OCI-LY3 (cell line): ENCODE data around the gene ACO1.

Experiments
- H2AFZ ChIP-seq: fragments of 200-600, 300-600 bp; shearing (Covaris generic); 2 replicates; pipeline ENCODE4 v1.6.0; 2014; ENCODE audit warnings: antibody characterized with exemption, low read depth, low read length
- H3K27ac ChIP-seq: fragments of 200-600, 300-600 bp; sonication (generic); 2 replicates; pipeline ENCODE4 v1.5.1; 2014; ENCODE audit warnings: mild to moderate bottlenecking, low read length, moderate library complexity, mixed read lengths
- H3K27me3 ChIP-seq: fragments of 200-600, 300-600 bp; sonication (generic); 2 replicates; pipeline ENCODE4 v1.6.1; 2014; ENCODE audit warnings: low read depth, low read length, mixed read lengths
- H3K36me3 ChIP-seq: fragments of 200-600, 300-600 bp; sonication (generic); replicated peaks from 2 replicates; pipeline ENCODE3; 2014; ENCODE audit warnings: low read depth, low read length, mixed read lengths
- H3K4me1 ChIP-seq: fragments of 300-600, 200-600 bp; sonication (generic); 2 replicates; pipeline ENCODE4 v1.6.1; 2014; ENCODE audit warnings: low read length, mixed read lengths
- H3K4me2 ChIP-seq: fragments of 200-600, 300-600 bp; sonication (generic); 2 replicates; pipeline ENCODE4 v1.6.1; 2014; ENCODE audit warnings: low read length, mixed read lengths
- H3K4me3 ChIP-seq: fragments of 300-600, 200-600 bp; sonication (generic); 2 replicates; pipeline ENCODE4 v1.5.1; 2014; ENCODE audit warnings: antibody characterized with exemption, mild to moderate bottlenecking, low read length, moderate library complexity
- H3K79me2 ChIP-seq: fragments of 300-600, 200-600 bp; shearing (Covaris generic); 2 replicates; pipeline ENCODE4 v1.6.1; 2014; ENCODE audit warnings: mild to moderate bottlenecking, low read length, mixed read lengths
- H3K9ac ChIP-seq: fragments of 300-600, 200-600 bp; shearing (Covaris generic); 2 replicates; pipeline ENCODE4 v1.6.0; 2014; ENCODE audit warnings: mild to moderate bottlenecking, low read length, moderate library complexity
- H3K9me3 ChIP-seq: fragments of 200-600, 300-600 bp; shearing (Covaris generic); 2 replicates; pipeline ENCODE4 v1.6.1; 2014; ENCODE audit warnings: low read length, mixed read lengths; ENCODE audit not compliant: insufficient read depth
- H4K20me1 ChIP-seq: fragments of 200-600, 300-600 bp; sonication (generic); 2 replicates; pipeline ENCODE4 v1.6.1; 2016; ENCODE audit warnings: low read length, mixed read lengths; ENCODE audit not compliant: insufficient read depth
- EZH2phosphoT487 ChIP-seq: fragments of 200-600 bp; shearing (Covaris generic); IDR thresholded peaks from 2 replicates; pipeline ENCODE4 v1.6.1; 2018; ENCODE audit warnings: antibody characterized with exemption, mixed run types, low read depth
- TF ChIP-seq, protein P1 (sequence below): fragments of 200-600, 300-600 bp; sonication (generic); IDR thresholded peaks from 2 replicates; pipeline ENCODE4 v1.5.1; 2014; ENCODE audit warnings: antibody characterized with exemption, low read length, low read depth

Gene ACO1

DNA sequence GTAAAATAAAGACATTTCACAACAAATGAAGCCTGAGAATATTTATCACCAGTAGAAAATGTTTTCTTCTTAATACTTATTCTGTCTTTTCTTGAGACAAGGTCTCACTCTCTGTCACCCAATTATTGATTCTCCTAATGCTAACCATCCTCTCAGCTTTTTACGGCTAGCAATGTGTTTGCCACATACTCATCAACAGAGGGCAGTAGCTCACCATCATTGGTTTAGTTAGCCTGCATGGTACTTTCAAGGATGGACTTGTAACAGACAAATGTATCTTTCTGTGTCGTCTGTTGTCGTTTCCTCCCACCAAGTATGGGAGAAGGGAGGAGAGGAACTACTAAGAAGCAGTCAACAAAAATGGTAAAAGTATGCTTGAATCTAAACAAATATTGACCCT is 5.9 kb upstream of the ACO1 start:
- H4K20me1 ChIP-seq = no peaks in the 10 kb centered on the region
- peaks cover 36% of the 10 kb centered on the region for H3K27me3 ChIP-seq
- H3K27ac ChIP-seq = no peak overlapping the region
- no peaks in the 10 kb centered on the region for H3K36me3 ChIP-seq
- H2AFZ ChIP-seq = peak overlapping the region; percentile 59; the same call in 1 of the 2 replicates
- TF ChIP-seq, protein P1, sequence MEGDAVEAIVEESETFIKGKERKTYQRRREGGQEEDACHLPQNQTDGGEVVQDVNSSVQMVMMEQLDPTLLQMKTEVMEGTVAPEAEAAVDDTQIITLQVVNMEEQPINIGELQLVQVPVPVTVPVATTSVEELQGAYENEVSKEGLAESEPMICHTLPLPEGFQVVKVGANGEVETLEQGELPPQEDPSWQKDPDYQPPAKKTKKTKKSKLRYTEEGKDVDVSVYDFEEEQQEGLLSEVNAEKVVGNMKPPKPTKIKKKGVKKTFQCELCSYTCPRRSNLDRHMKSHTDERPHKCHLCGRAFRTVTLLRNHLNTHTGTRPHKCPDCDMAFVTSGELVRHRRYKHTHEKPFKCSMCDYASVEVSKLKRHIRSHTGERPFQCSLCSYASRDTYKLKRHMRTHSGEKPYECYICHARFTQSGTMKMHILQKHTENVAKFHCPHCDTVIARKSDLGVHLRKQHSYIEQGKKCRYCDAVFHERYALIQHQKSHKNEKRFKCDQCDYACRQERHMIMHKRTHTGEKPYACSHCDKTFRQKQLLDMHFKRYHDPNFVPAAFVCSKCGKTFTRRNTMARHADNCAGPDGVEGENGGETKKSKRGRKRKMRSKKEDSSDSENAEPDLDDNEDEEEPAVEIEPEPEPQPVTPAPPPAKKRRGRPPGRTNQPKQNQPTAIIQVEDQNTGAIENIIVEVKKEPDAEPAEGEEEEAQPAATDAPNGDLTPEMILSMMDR = peak; percentile 88
- TF ChIP-seq EZH2phosphoT487 = no peak
- H3K9me3 ChIP-seq = no peaks in the 10 kb centered on the region
- H3K79me2 ChIP-seq = no peaks in the 10 kb centered on the region
- H3K4me3 ChIP-seq = peak overlapping the region; percentile 53
- H3K4me1 ChIP-seq = peaks cover 11% of the 10 kb centered on the region
- H3K4me2 ChIP-seq = peak overlapping the region; percentile 70
- peak overlapping the region; percentile 14; the same call in 1 of the 2 replicates for H3K9ac ChIP-seq

DNA sequence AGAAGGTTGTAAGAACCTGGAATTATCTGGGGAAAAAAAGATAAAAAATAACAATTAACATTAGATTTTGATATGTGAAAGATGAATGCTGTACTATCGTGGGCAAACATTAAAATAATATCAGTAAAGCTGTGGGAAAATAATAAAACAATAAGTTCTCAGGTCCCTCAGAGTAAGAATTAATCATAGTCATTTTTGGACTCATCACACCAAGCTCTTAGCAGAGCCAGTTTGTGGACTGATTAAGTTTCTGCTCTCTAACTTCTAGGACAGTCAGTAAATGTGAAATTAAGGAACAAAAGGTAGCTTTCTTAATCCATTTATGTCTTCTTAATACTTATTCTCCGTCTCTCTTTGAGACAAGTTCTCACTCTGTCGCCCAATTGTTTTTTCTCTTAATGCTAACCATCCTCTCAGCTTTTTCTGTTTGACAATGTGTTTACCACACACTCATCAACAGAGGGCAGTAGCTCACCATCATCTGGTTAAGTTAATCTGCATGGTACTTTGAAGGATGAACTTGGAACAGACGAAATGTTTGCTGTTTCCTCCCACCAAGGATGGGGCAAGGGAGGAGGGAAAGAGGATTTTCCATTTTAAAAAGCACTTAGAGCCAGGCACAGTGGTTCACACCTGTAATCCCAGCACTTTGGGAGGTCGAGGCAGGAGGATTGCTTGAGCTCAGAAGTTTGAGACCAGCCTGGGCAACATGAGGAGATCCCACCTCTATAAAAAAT is 5.3 kb upstream of the ACO1 start:
- H3K4me1 ChIP-seq = peaks cover 16% of the 10 kb centered on the region
- no peak overlapping the region for H3K27ac ChIP-seq
- peaks cover 41% of the 10 kb centered on the region for H3K27me3 ChIP-seq
- H3K36me3 ChIP-seq = no peaks in the 10 kb centered on the region
- peak overlapping the region; percentile 59; the same call in 1 of the 2 replicates for H2AFZ ChIP-seq
- no peak for TF ChIP-seq EZH2phosphoT487
- TF ChIP-seq, protein P1 = peak; percentile 85
- no peaks in the 10 kb centered on the region for H3K79me2 ChIP-seq
- H3K9me3 ChIP-seq = no peaks in the 10 kb centered on the region
- peak overlapping the region; percentile 14; the same call in 1 of the 2 replicates for H3K9ac ChIP-seq
- H3K4me3 ChIP-seq = peak overlapping the region; percentile 53
- H3K4me2 ChIP-seq = peak overlapping the region; percentile 70
- H4K20me1 ChIP-seq = no peaks in the 10 kb centered on the region

DNA sequence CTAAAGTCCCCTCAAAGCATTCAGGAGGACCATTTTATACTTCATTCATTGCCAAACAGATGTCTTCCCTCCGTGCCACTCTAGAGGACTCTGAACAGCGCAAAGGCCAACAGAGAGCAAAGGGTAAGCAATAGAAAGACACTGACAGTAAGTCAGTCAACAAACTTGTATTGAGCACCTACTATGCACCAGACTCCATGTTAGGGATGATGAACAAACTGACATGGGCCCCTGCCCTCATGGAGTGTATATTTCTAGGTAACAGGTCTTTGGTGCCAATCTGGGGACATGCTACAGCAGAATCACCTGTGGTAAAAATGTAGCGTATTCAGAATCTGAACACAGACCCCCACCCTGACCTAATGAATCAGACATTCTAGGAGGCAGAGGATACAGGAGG is 3.5 kb upstream of the ACO1 start:
- Histone ChIP-seq H3K27me3 (peaks cover 41% of the 10 kb centered on the region), H2AFZ (no peak overlapping the region), H3K9ac (no peak overlapping the region), H3K27ac (no peak overlapping the region), H4K20me1 (no peaks in the 10 kb centered on the region), H3K4me1 (peaks cover 19% of the 10 kb centered on the region), H3K36me3 (no peaks in the 10 kb centered on the region), H3K9me3 (no peaks in the 10 kb centered on the region), H3K79me2 (no peaks in the 10 kb centered on the region), H3K4me2 (no peak overlapping the region), H3K4me3 (no peak overlapping the region)
- TF ChIP-seq, protein P1 = no peak
- no peak for TF ChIP-seq EZH2phosphoT487

DNA sequence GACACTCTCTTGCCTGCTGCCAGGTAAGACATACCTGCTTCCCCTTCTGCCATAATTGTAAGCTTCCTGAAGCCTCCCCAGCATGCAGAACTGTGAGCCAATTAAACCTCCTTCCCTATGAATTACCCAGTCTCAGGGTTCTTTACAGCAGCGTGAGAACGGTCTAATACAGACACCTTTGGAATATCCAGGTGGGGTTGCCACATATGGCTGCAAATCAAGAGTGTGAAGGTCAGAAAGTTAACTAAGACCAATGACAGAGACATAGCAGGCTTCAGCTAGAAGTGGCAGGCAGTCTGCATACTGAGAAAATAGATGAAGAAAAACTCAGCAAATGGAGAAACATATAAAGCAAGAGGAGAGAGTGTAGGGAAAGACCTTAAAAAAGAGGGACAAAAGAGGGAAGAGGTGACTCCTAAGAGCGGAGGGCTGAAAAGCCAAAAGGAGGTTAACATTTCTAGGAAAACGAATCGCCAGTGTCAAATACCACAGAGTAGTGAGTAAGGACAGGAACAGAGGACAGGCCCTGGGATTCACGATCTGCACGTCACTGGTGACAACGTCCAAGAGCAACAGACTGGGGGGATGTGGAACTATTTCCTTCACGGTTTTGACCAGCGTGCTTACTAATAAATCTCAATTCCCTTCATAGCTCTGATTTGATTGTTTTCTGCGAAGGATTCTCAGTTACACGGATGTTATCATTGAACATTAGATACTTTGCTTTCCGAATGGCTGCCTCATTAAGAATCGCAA is 1.7 kb upstream of the ACO1 start:
- Histone ChIP-seq H3K79me2 (no peaks in the 10 kb centered on the region), H3K4me1 (peaks cover 19% of the 10 kb centered on the region), H3K36me3 (no peaks in the 10 kb centered on the region), H3K9ac (no peak overlapping the region; the same call in 1 of the 2 replicates), H3K4me3 (peak overlapping the region; percentile 41; the same call in 1 of the 2 replicates), H3K27me3 (peaks cover 41% of the 10 kb centered on the region), H2AFZ (no peak overlapping the region; the same call in 1 of the 2 replicates), H3K9me3 (no peaks in the 10 kb centered on the region), H3K27ac (no peak overlapping the region), H3K4me2 (peak overlapping the region; percentile 89), H4K20me1 (no peaks in the 10 kb centered on the region)
- TF ChIP-seq, protein P1 = no peak
- no peak for TF ChIP-seq EZH2phosphoT487
